PC-3 (cell line): ENCODE data around the gene S100B. TPM values are rescaled to one million over a fixed set of nuclear protein-coding genes. Genes with fewer than 3 reads are reported as not detected.

Source experiments
- ATAC-seq: fragments of 200-7000 bp; cut with Tn5 transposase; 2 replicates; pipeline ENCODE4 v1.9.1; 2020; ENCODE audit warnings: mild to moderate bottlenecking, moderate library complexity
- BruUV-seq: library from RNA; stranded (reverse); fragments of 400-500 nt; replicated peaks from 2 replicates; lab custom pipeline; 2021; lab: Mats Ljungman, UMichigan
- CTCF ChIA-PET: fragments of 300-600 bp; sonication (Branson Sonifier 250); formaldehyde crosslinking; loops from one replicate; lab custom pipeline; 2022; ENCODE audit warnings: antibody characterized with exemption; lab: Charles Lee
- POLR2A ChIA-PET: fragments of 300-600 bp; sonication (Branson Sonifier 250); formaldehyde crosslinking; loops from one replicate; lab custom pipeline; 2022; ENCODE audit warnings: antibody characterized with exemption; ENCODE audit not compliant: unreplicated experiment; lab: Charles Lee
- DNase-seq: peaks from one replicate; pipeline ENCODE4 v3.0.0-alpha.2; 2015
- H2AFZ ChIP-seq: fragments of 300-600 bp; sonication (generic); 2 replicates; pipeline ENCODE4 v1.6.0; 2016; ENCODE audit warnings: antibody characterized with exemption, low read length
- H3F3A ChIP-seq: fragments of 300-600 bp; sonication (generic); one replicate; pipeline ENCODE4 v1.6.0; 2017; ENCODE audit warnings: antibody characterized with exemption, low read length, control low read depth, mild to moderate bottlenecking; ENCODE audit not compliant: unreplicated experiment
- H3K27ac ChIP-seq: fragments of 300-600 bp; sonication (generic); 2 replicates; pipeline ENCODE4 v1.5.1; 2016; ENCODE audit warnings: mild to moderate bottlenecking, low read length
- H3K27me3 ChIP-seq: fragments of 300-600 bp; sonication (generic); 2 replicates; pipeline ENCODE4 v1.6.1; 2016; ENCODE audit warnings: low read length, mixed read lengths
- H3K36me3 ChIP-seq: fragments of 300-600 bp; sonication (generic); 2 replicates; pipeline ENCODE4 v1.6.1; 2016; ENCODE audit warnings: low read depth, mixed run types, low read length, mixed read lengths
- H3K4me1 ChIP-seq: fragments of 300-600 bp; sonication (generic); 2 replicates; pipeline ENCODE4 v1.5.1; 2016; ENCODE audit warnings: low read length; ENCODE audit not compliant: insufficient read depth
- H3K4me2 ChIP-seq: fragments of 300-600 bp; sonication (generic); 2 replicates; pipeline ENCODE4 v1.6.0; 2016; ENCODE audit warnings: low read length
- H3K4me3 ChIP-seq: fragments of 300-600 bp; sonication (generic); 2 replicates; pipeline ENCODE4 v1.5.1; 2016; ENCODE audit warnings: mild to moderate bottlenecking, low read length, mixed read lengths
- H3K79me2 ChIP-seq: fragments of 300-600 bp; sonication (generic); 2 replicates; pipeline ENCODE4 v1.6.1; 2017; ENCODE audit warnings: low read length, mixed read lengths
- H3K9ac ChIP-seq: fragments of 300-600 bp; sonication (generic); 2 replicates; pipeline ENCODE4 v1.6.0; 2016; ENCODE audit warnings: mild to moderate bottlenecking, low read length
- H3K9me2 ChIP-seq: fragments of 300-600 bp; sonication (generic); replicated peaks from 2 replicates; pipeline ENCODE4 v1.6.1; 2016; ENCODE audit warnings: mixed run types, low read length, mixed read lengths
- H3K9me3 ChIP-seq: fragments of 300-600 bp; sonication (generic); 2 replicates; pipeline ENCODE4 v1.6.1; 2016; ENCODE audit warnings: low read length, mixed read lengths
- H4K20me1 ChIP-seq: fragments of 300-600 bp; sonication (generic); 2 replicates; pipeline ENCODE4 v1.6.1; 2016; ENCODE audit warnings: low read length, mixed read lengths
- EZH2 ChIP-seq: fragments of 300-600 bp; sonication (generic); IDR thresholded peaks from one replicate; pipeline ENCODE4 v1.6.1; 2017; ENCODE audit warnings: antibody characterized with exemption, mild to moderate bottlenecking, low read length; ENCODE audit not compliant: unreplicated experiment
- EZH2phosphoT487 ChIP-seq: fragments of 300-600 bp; sonication (generic); IDR thresholded peaks from 2 replicates; pipeline ENCODE4 v1.6.1; 2018; ENCODE audit warnings: mild to moderate bottlenecking, antibody characterized with exemption, low read length, borderline replicate concordance
- intact Hi-C: fragments of 100-400 bp; cut with micrococcal nuclease; formaldehyde crosslinking; loops from 2 replicates; pipeline ENCODE4 v1.9.0; 2023
- total RNA-seq: library from RNA; depleted of rRNA; stranded (reverse); fragments of >200 nt; gene quantifications from 2 replicates; pipeline ENCODE4 v1.2.3, GENCODE V29; 2014
- TF ChIP-seq, protein P1 (sequence below): fragments of 300-600 bp; sonication (generic); conservative IDR thresholded peaks from 2 replicates; pipeline ENCODE4 v1.5.1; 2017; ENCODE audit warnings: antibody characterized with exemption, low read depth, mild to moderate bottlenecking, low read length

S100B gene
- total RNA-seq, 1 experiment from 2014 or later: not detected

DNA sequence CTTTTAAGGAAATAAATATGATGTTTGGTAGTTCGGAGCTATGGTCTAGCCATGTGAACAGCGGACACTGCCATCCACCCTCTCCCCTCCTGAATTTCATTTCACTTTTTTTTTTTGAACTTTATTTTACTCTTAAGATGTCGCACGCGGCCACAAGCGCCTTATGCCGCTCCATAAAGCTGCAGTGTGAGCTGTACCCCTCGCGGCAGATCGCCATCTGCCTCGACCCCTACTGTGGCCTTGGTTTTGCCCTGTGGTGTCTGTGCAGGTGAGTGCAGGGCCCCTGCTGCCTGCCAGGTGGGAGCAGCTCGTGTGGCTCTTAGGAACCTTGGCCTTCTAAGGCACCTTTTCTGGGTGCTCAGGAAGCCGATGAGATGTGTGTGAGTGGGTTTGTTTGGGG is 48.1 kb downstream of the S100B start:
- H3K9me2 ChIP-seq: no peaks in the 10 kb centered on the region
- H3K9ac ChIP-seq: no peak overlapping the region
- no peak overlapping the region for H2AFZ ChIP-seq
- no peaks in the 10 kb centered on the region for H3K4me1 ChIP-seq
- H3F3A ChIP-seq: no peaks in the 10 kb centered on the region
- ChIA-PET CTCF (interaction anchor here (0.7 kb wide), 1 partner anchor 25 kb away, joined by 3 read pairs; no protein-coding TSS in a partner anchor), POLR2A (no interaction called here)
- TF ChIP-seq EZH2phosphoT487 (no peak), EZH2 (no peak)
- TF ChIP-seq, protein P1, sequence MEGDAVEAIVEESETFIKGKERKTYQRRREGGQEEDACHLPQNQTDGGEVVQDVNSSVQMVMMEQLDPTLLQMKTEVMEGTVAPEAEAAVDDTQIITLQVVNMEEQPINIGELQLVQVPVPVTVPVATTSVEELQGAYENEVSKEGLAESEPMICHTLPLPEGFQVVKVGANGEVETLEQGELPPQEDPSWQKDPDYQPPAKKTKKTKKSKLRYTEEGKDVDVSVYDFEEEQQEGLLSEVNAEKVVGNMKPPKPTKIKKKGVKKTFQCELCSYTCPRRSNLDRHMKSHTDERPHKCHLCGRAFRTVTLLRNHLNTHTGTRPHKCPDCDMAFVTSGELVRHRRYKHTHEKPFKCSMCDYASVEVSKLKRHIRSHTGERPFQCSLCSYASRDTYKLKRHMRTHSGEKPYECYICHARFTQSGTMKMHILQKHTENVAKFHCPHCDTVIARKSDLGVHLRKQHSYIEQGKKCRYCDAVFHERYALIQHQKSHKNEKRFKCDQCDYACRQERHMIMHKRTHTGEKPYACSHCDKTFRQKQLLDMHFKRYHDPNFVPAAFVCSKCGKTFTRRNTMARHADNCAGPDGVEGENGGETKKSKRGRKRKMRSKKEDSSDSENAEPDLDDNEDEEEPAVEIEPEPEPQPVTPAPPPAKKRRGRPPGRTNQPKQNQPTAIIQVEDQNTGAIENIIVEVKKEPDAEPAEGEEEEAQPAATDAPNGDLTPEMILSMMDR: no peak
- DNase-seq (no peak), ATAC-seq (no peak)
- H3K27ac ChIP-seq: no peak overlapping the region
- H3K36me3 ChIP-seq: peaks cover 13% of the 10 kb centered on the region
- no peaks in the 10 kb centered on the region for H3K9me3 ChIP-seq
- H3K79me2 ChIP-seq: no peaks in the 10 kb centered on the region
- no peaks in the 10 kb centered on the region for H3K27me3 ChIP-seq
- H4K20me1 ChIP-seq: no peaks in the 10 kb centered on the region
- H3K4me2 ChIP-seq: no peak overlapping the region
- intact Hi-C loops: no loop called here
- H3K4me3 ChIP-seq: no peak overlapping the region
- BruUV-seq: no TSS peak

DNA sequence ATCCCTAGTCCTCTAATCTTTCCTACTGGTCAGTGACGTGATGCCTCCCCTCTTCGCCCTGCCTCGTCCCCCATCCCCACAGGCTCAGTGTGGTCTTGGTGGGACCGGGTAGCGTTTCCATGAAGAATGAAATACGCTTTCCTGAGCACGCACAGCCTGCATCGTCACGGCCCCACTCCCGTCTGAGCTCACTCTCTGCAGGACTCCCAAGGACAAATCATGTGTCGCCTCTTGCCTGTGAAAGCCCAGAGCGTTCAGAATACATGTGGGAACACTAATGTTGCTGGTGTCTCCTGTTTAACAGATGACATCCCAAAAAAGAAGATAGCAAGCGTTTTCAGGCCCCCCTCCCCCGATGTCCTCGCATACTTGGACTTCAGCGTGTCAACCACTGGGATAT is 49.2 kb downstream of the S100B start:
- DNase-seq (no peak), ATAC-seq (no peak)
- H3K79me2 ChIP-seq: no peaks in the 10 kb centered on the region
- no peaks in the 10 kb centered on the region for H4K20me1 ChIP-seq
- no peak overlapping the region for H3K9ac ChIP-seq
- H3F3A ChIP-seq: no peaks in the 10 kb centered on the region
- H3K4me1 ChIP-seq: no peaks in the 10 kb centered on the region
- no peaks in the 10 kb centered on the region for H3K9me3 ChIP-seq
- no peaks in the 10 kb centered on the region for H3K9me2 ChIP-seq
- peaks cover 15% of the 10 kb centered on the region for H3K36me3 ChIP-seq
- ChIA-PET POLR2A (no interaction called here), CTCF (no interaction called here)
- H3K4me3 ChIP-seq: no peak overlapping the region
- H3K27ac ChIP-seq: no peak overlapping the region
- intact Hi-C loops: no loop called here
- no TSS peak for BruUV-seq
- H3K27me3 ChIP-seq: no peaks in the 10 kb centered on the region
- no peak overlapping the region for H3K4me2 ChIP-seq
- no peak for TF ChIP-seq EZH2
- no peak for TF ChIP-seq EZH2phosphoT487
- TF ChIP-seq, protein P1: no peak
- no peak overlapping the region for H2AFZ ChIP-seq

DNA sequence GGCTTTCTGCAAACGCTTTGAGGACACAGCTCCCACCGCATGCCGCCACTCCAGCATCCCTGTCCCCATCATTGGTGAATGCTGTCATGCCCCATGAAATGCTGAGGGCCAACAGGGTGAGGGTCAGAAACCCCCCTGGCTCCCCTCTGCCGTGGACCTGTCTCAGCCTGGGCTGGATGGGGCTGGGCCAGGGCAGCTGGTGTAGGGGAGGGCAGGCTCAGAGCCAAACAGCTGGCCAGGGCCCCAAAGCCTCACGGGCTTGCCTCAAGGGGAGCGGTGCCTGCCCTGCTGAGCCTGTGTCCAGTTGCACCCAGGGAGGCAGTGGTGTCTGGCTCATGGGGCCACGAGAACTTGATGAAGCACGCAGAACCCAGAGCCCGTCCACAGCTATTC is 49.7 kb downstream of the S100B start:
- H3K9ac ChIP-seq: no peak overlapping the region
- H3K79me2 ChIP-seq: no peaks in the 10 kb centered on the region
- H3K4me2 ChIP-seq: no peak overlapping the region
- no peak overlapping the region for H3K27ac ChIP-seq
- no peaks in the 10 kb centered on the region for H4K20me1 ChIP-seq
- H3K4me1 ChIP-seq: no peaks in the 10 kb centered on the region
- no peaks in the 10 kb centered on the region for H3K9me3 ChIP-seq
- H2AFZ ChIP-seq: no peak overlapping the region
- no TSS peak for BruUV-seq
- ATAC-seq: no peak
- TF ChIP-seq EZH2 (no peak), EZH2phosphoT487 (no peak)
- TF ChIP-seq, protein P1: no peak
- ChIA-PET CTCF (no interaction called here), POLR2A (no interaction called here)
- H3F3A ChIP-seq: no peaks in the 10 kb centered on the region
- no peaks in the 10 kb centered on the region for H3K27me3 ChIP-seq
- intact Hi-C loops: no loop called here
- peaks cover 18% of the 10 kb centered on the region for H3K36me3 ChIP-seq
- H3K4me3 ChIP-seq: no peak overlapping the region
- H3K9me2 ChIP-seq: no peaks in the 10 kb centered on the region
- DNase-seq: no peak
